Astrocyte (in vitro differentiated cells and primary cell): ENCODE results near the gene UBE2E2.

Source experiments
- CTCF ChIP-seq: IDR thresholded peaks from 2 replicates; pipeline ENCODE4 v1.5.1; 2011; ENCODE audit warnings: low read depth, mild to moderate bottlenecking, inconsistent platforms, low read length, moderate library complexity; ENCODE audit not compliant: insufficient read depth
- EZH2 ChIP-seq: IDR thresholded peaks from 2 replicates; pipeline ENCODE4 v1.6.1; 2012; ENCODE audit warnings: mild to moderate bottlenecking, low read length, inconsistent platforms; ENCODE audit not compliant: insufficient read depth

DNA sequence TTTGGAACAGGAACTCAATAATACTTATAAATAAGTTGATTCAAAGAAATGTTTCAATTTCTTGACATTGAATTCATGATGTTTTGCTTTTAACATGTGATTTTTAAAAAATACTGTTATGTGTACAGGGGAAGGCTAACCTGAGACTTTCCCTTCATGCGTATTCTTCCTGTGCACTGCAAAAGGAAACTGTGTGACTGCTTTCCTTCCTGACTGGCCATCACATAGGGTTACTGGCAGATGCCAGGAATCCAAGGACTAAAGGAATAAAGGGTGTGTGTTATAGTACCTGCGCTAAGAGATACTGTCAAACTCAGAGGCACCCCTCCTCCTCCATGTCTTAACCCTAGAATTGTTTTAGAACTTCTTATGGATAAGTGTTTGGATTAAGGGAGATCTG is 236.0 kb downstream of the UBE2E2 start:
- TF ChIP-seq CTCF (no peak), EZH2 (no peak)
